ENCODE results near the gene GPX7.

- no peak for TF ChIP-seq CTCF (IDR thresholded peaks at IDR 0.05)
- no peak for TF ChIP-seq POLR2A (IDR thresholded peaks at IDR 0.05)
Measured at GRCh38 chr1:52571783-52572182, 30.4 kb upstream of the GPX7 start.
